Measurements from ENCODE around the gene TMEM120B.

Gene TMEM120B

DNA sequence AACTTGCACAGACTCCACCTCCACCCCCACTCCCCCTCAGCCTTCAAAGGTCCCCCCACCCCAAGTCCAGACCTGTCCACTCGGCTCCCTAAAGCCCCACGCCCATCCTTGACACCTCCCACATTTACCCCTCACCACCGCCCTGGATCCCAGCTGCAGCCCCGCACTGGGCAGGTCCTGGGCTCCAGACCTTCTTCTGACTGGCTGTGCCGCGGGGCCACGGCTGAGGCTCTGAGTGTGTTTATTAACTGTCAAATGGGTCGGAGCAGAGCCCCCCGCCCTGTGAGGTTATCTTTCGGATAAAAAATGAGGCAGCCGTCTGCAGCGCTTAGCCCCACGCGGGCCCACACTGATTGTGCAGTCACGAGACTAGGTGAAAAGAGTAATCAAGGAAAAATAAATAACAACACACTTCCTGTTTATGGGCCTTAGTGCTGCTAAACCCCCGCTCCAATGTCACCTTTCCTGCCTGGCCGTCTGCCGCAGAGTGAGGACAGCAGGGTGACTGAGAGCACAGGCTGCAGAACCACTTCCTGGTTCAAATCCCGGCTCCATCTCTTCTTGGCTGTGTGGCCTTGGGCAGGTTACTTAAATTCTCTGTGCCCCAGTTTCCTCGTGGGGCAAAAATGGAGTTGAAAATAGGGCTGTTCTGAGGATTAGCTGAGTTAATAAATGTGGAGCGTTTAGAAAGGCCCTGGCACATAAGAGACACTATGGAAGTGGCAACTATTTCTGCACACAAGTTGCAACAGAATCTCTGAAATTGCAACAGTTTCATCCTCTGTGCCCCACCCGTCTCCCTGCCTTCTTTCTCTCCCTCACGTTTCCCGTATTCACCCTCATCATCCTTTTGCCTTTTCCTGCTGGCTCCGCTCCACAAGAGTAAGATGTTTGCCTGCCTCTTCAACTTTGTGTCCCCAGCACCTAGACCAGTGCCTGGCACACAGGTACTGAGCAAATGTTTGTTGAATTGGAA is 100.7 kb downstream of the TMEM120B start:
- no peak for DNase-seq (ENCODE audit: low read depth in 2 of 2, low spot score in 1 of 2)

DNA sequence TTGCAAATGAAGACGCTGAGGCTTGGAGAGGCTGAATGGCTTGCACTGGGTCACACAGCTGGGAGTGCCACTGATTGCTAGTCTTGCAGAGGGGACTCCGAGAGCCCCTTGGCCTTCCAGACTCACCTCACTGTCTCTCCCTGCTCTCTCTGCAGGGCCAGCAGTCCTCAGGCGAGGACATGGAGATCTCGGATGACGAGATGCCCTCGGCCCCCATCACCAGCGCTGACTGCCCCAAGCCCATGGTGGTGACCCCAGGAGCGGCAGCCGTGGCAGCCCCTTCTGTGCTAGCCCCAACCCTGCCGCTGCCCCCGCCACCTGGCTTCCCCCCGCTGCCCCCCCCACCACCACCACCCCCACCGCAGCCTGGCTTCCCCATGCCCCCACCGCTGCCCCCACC is 101.4 kb downstream of the TMEM120B start:
- DNase-seq (ENCODE audit: low read depth in 2 of 2, low spot score in 1 of 2): no peak

DNA sequence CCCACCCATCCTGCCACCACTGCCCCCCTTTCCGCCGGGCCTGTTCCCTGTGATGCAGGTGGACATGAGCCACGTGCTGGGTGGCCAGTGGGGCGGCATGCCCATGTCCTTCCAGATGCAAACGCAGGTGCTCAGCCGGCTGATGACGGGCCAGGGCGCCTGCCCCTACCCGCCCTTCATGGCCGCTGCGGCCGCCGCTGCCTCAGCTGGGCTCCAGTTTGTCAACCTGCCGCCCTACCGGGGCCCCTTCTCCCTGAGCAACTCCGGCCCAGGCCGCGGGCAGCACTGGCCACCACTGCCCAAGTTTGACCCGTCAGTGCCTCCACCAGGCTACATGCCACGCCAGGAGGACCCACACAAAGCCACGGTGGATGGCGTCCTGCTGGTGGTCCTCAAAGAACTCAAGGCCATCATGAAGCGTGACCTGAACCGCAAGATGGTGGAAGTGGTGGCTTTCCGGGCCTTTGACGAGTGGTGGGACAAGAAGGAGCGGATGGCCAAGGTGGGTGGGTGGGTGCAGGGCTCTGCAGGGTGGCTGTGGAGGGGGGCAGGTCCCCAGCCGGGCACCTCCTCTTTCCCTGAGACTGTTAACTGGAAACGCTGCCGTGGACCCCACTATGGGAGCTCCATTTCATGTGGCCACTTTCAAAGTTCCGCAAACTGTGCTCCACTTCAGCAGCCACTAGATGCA is 102.0 kb downstream of the TMEM120B start:
- no peak for DNase-seq (ENCODE audit: low read depth in 2 of 2, low spot score in 1 of 2)

DNA sequence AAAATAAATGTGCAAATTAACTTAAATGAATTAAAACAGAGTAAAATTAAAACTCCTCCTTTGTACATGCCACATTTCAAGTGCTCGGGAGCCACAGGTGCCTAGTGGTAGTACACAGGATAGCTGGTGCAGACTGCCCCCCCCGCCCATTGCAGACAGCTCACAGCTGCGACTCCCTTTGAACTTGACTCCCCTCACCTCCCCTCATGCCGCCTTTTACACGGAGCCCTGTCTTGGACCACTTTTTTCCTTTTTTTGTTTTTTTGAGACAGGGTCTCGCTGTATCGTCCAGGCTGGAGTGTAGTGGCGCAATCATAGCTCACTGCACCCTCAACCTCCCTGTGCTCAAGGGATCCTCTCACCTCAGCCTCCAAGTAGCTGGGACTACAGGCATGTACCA is 102.7 kb downstream of the TMEM120B start:
- no peak for DNase-seq (ENCODE audit: low read depth in 2 of 2, low spot score in 1 of 2)

DNA sequence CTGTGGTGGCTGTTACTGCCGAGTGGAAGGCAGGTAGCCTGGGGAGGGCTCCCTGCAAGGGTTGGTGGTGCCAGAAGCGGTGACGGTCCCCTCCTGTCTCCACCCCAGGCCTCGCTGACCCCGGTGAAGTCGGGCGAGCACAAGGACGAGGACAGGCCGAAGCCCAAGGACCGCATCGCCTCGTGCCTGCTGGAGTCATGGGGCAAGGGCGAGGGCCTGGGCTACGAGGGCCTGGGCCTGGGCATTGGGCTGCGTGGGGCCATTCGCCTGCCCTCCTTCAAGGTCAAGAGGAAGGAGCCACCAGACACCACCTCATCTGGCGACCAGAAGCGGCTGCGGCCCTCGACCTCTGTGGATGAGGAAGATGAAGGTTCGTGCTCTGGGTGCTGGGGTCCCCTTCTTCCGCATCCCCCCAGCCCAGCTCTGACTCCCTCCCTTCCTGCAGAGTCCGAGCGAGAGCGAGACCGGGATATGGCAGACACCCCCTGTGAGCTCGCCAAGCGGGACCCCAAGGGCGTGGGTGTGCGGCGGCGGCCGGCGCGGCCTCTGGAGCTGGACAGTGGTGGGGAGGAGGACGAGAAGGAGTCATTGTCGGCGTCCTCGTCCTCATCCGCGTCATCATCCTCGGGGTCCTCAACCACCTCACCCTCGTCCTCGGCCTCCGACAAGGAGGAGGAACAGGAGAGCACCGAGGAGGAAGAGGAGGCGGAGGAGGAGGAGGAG is 104.5 kb downstream of the TMEM120B start:
- no peak for DNase-seq (ENCODE audit: low read depth in 2 of 2, low spot score in 1 of 2)

DNA sequence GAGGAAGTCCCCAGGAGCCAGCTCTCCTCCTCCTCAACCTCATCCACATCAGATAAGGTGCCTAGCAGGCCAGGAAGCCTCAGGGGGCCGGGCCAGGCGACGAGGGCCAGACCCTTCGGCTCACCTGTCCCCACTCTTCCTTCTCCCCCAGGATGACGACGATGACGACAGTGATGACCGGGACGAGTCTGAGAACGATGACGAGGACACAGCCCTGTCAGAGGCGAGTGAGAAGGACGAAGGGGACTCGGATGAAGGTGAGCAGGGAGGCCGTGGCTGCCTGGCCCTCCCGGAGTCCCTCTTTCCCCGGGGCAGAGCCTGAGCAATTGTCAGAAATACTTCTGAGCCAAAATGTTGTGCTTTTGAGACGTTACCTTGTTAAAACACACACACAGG is 105.1 kb downstream of the TMEM120B start:
- DNase-seq (ENCODE audit: low read depth in 2 of 2, low spot score in 1 of 2): no peak

DNA sequence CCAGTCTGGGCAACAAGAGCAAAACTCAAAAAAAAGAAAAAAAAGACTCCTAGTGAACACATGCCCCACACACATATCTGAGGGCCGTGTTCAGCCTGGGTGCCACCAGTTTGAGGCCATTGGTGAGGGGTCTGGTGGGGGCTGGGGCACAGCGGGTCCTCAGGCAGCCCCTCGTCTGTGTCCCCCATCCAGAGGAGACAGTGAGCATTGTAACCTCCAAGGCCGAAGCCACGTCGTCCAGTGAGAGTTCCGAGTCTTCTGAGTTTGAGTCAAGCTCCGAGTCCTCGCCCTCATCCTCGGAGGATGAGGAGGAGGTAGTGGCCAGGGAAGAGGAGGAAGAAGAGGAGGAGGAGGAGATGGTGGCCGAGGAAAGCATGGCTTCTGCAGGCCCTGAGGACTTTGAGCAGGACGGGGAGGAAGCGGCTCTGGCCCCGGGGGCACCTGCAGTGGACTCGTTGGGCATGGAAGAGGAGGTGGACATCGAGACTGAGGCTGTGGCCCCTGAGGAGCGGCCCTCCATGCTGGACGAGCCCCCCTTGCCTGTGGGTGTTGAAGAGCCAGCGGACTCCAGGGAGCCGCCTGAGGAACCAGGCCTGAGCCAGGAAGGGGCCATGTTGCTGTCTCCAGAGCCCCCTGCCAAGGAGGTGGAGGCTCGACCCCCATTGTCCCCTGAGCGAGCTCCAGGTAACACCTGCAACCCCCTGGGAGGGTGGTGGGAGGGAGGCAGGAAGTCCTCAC is 106.8 kb downstream of the TMEM120B start:
- DNase-seq (ENCODE audit: low read depth in 2 of 2, low spot score in 1 of 2): no peak

DNA sequence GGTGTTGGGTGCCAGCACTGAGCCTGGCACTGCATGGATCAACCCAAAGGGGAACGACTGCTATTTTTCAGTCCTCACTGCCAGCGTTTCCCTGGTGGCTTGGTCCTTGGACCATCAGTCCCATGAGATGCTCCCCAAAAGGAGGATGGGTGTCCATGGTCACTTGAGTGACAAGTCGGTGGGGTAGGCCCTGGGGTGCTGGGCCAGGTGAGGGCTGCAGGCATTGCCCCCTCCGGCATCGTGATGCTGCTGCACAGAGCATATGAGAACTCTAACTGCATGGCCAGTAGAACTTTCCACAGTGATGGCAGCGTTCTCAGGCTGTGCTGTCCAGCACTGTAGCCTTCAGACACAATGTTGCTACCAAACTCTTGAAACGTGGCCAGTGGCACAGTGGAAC is 107.5 kb downstream of the TMEM120B start:
- no peak for DNase-seq (ENCODE audit: low read depth in 2 of 2, low spot score in 1 of 2)

DNA sequence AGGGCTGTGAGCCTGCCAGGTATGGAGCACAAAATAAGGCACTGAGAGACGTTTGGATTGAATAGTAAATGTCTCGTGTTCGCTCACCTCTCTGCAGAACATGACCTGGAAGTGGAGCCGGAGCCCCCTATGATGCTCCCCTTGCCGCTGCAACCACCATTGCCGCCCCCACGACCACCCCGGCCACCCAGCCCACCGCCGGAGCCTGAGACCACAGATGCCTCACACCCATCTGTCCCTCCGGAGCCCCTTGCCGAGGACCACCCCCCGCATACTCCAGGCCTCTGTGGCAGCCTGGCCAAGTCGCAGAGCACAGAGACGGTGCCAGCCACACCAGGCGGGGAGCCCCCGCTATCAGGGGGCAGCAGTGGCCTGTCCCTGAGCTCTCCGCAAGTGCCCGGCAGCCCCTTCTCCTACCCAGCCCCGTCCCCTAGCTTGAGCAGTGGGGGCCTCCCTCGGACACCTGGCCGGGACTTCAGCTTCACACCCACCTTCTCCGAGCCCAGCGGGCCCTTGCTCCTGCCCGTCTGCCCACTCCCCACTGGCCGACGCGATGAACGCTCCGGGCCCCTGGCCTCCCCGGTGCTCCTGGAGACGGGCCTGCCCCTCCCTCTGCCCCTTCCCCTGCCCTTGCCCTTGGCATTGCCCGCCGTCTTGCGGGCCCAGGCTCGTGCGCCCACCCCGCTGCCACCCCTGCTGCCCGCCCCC is 110.0 kb downstream of the TMEM120B start:
- DNase-seq (ENCODE audit: low read depth in 2 of 2, low spot score in 1 of 2): no peak

DNA sequence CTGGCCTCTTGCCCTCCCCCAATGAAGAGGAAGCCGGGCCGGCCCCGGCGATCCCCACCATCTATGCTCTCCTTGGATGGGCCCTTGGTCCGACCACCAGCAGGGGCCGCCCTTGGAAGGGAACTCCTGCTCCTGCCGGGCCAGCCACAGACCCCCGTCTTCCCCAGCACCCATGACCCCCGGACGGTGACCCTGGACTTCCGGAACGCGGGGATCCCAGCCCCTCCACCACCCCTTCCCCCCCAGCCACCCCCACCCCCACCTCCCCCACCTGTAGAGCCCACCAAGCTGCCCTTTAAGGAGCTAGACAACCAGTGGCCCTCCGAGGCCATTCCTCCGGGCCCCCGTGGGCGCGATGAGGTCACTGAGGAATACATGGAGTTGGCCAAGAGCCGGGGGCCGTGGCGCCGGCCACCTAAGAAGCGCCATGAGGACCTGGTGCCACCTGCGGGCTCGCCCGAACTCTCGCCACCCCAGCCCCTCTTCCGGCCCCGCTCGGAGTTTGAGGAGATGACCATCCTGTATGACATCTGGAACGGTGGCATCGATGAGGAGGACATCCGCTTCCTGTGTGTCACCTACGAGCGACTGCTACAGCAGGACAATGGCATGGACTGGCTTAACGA is 110.7 kb downstream of the TMEM120B start:
- DNase-seq (ENCODE audit: low read depth in 2 of 2, low spot score in 1 of 2): no peak

DNA sequence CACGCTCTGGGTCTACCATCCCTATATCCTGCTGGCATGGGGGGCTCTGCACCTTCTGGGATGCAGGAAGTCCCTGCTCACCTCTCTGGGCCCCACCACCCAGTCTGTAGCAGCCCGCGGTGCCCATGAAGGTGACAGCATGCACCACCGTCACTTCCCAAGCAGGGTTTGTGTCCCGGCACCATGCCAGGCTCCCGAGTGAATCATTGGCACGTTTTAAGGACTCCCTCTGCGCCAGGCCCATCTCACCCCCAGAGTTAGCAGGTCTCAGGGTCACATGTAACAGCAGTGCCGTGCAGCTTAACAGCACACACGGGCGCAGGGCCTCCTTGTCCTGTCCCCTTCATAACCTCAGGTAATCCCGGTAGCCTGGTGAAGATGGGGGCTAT is 111.2 kb downstream of the TMEM120B start:
- no peak for DNase-seq (ENCODE audit: low read depth in 2 of 2, low spot score in 1 of 2)

DNA sequence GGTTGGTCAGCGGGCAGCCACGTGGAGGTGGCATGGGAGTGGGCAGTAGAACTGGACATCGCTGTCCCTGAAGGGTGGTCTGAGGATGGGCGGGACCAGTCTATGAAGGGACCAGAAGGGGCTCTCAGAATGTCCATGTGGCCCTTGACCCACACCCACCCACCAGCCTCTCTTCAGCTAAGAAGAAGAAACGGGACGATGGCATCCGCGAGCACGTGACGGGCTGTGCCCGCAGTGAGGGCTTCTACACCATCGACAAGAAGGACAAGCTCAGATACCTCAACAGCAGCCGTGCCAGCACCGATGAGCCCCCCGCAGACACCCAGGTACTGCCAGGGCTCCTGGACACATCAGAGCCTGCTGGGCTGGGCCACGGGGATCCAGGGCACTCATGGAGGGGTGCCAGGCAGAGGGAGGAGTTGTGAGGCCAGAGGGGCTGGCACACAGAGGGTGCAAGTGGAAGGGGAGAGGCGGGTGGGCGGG is 112.5 kb downstream of the TMEM120B start:
- no peak for DNase-seq (ENCODE audit: low read depth in 2 of 2, low spot score in 1 of 2)

DNA sequence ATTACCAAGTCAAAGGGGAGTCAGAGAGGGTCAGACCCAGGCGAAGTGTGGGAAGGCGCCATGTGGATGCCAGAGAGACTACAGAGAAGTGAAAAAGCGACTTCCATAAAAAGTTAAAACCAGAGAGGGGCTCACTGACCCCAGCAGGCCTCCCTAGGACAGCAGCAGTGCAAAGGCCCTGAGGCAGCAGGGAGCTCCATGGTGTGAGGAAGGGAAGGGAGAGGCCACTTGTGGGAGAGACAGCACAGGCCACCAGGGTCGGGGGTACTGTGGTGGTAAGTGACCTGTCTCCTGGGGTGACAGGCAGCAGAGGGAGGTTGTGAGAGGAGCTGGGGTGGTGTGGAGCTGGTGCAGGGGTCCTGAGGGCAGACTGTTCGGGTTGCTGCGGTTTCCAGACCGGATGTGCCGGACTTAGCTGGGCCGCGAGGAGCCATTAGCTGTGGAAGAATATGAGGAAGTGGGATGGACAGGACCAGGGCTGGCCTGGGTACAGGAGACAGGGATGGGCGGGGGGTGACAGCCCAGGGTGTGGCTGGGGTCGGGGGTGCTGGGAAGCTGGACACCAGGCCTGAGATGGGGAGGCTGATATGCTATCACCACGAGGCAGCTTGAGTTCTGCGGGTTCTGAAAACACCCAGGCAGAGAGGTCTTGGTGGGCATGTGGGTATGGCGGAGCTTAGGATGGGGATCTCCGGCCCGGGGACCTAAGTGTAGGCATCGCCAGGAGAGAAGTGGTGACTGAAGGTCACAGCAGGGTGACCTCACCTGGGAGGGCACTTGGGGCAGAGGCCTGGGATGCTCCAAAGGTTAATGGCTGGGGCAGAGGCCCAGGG is 114.0 kb downstream of the TMEM120B start:
- no peak for DNase-seq (ENCODE audit: low read depth in 2 of 2, low spot score in 1 of 2)

DNA sequence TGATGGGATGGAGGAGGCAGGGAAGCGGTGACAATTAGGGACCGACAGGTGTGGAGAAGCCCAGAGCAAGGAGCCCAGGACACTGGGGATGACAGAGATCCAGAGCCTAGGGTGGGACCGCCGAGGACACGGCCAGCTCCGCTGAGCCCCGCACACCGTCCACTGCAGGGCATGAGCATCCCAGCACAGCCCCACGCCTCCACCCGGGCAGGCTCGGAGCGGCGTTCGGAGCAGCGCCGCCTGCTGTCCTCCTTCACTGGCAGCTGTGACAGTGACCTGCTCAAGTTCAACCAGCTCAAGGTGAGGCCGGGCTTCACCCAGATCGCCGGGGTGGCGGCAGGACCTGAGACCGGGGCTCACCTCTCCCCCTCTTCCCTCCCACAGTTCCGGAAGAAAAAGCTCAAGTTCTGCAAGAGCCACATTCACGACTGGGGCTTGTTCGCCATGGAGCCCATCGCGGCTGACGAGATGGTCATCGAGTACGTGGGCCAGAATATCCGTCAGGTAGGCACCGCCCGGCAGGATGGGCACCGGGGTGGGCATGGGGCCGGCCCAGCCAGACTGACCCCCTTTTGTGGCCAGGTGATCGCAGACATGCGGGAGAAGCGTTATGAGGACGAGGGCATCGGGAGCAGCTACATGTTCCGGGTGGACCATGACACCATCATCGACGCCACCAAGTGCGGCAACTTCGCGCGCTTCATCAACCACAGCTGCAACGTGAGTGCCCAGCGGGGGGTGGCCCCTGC is 115.0 kb downstream of the TMEM120B start:
- no peak for DNase-seq (ENCODE audit: low read depth in 2 of 2, low spot score in 1 of 2)

DNA sequence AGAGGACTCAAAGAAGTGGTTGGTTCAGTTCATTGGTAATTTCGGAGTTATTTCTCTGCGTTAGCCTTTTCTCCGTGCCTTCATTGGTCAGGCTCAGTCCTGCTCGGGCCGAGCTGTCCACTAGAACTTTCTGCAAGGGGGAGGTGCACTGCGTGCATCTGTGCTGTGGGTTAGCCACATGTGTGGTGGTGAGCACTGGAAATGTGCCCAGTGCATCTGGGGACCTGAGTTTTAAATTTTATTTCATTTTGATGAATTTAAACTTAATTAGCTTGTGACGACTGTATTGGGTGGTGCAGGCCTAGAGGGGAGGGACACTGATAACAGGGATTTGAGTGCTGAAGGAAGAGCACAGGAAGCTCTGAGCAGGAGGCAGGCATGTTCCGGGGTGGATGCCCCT is 115.8 kb downstream of the TMEM120B start:
- DNase-seq (ENCODE audit: low read depth in 2 of 2, low spot score in 1 of 2): no peak

DNA sequence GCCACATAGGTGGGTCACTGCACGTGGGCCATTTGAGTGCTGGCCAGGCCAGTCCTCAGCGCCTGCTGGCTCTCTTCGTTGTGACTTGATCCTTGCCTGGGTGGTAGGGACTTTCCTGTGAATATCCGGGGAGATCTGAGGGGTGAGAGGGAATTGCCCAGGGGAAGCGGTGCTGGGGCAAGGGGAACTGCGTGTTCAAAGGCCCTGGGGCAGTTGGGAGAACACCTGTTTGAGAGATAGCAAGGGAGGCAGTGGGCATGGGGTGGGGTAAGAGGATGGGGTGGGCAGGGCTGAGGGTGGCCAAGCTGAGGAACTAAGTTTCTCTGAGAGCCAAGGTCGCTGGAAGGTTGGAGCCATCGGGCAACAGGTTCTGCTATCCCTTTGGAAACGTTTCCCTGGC is 116.3 kb downstream of the TMEM120B start:
- no peak for DNase-seq (ENCODE audit: low read depth in 2 of 2, low spot score in 1 of 2)

DNA sequence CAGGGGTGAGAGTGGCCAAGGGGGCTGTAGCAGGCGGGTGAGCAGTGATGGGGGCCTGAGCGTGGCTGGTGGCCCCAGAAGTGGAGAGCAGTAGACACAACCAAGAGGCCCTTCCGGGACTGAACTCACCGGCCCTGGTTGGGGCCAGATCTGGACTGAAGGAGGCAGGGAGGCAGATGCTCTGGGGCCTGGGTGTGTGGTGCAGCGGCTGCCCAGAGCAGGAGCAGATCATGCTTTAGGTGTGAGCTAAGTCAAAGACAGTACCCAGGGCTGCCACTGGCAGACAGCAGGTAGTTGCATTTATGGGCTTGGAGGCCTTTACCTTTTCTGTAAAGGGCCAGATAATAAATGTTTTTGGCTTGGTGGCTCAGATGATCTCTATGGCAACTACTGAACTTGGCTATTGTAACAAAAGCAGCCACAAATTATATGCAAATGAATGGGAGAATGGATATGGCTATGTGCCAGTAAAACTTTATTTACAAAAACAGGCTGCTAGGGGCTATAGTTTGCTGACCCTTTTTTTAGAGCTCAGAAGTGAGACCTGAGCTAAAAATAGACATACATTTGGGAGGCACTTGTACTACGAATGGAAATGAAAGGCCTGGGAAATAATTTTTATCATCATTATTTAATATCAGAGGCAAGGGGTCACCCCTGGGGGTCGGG is 116.8 kb downstream of the TMEM120B start:
- no peak for DNase-seq (ENCODE audit: low read depth in 2 of 2, low spot score in 1 of 2)

DNA sequence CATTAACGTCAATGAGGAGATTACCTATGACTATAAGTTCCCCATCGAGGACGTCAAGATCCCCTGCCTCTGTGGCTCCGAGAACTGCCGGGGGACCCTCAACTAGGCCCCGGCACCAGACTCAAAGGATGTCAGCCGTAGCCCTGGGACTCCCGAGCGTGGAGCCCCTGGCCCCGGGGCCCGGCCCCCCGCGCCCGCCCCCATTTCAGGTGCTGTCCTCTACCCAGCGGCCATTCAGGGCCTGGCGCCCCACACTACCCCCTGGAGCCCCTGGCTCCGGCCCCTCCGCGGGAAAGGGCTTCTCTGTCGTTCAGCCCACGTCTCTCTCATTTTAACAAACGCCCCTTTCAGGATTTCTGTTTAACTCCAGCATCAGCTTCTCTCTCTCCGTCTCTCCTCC is 117.6 kb downstream of the TMEM120B start:
- no peak for DNase-seq (ENCODE audit: low read depth in 2 of 2, low spot score in 1 of 2)
